DMS153 (cell line): ENCODE results near the gene PAX9.
A peak's percentile ranks its signal among the peaks of the same experiment; 100 is the strongest.

Source experiments
- DNase-seq: peaks from one replicate; lab custom pipeline; 2025; lab: John Stamatoyannopoulos, UW

The PAX9 gene

DNA sequence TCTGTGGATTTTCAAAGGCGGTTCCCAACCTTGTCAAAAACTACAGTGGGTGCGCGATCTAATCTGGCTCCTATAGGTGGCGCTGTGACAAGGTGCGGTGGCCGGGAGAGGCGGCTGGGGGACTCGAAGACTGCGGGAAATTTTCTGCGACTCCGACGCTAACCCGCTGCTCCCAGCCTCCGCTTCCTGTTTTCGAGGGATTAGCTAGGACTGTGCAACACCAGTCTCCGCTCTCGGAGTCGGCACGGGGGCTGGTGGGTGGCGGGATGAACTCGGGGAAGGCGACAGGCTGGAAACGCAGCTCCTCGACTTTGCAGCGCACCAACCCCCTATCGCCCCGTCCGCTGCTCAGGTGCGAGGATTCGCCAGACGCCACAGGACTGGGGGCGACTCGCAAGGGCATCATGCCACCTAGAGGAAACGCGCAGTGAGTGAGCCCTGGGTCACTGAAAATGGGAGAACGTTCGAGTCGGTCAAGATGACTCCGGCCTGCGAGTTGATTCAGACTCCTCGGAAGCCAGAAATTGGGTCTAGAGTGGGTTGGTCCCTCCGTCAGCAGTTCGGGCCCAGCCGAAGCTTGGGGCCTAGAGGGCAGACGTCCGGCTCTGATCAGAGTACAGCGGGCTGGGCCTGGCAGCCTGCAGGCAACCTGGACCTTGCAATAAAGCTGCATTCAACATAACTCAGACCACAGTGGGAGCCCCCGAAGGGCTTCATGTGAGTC, 5.5 kb upstream of the PAX9 start:
- peak; percentile 80 for DNase-seq

DNA sequence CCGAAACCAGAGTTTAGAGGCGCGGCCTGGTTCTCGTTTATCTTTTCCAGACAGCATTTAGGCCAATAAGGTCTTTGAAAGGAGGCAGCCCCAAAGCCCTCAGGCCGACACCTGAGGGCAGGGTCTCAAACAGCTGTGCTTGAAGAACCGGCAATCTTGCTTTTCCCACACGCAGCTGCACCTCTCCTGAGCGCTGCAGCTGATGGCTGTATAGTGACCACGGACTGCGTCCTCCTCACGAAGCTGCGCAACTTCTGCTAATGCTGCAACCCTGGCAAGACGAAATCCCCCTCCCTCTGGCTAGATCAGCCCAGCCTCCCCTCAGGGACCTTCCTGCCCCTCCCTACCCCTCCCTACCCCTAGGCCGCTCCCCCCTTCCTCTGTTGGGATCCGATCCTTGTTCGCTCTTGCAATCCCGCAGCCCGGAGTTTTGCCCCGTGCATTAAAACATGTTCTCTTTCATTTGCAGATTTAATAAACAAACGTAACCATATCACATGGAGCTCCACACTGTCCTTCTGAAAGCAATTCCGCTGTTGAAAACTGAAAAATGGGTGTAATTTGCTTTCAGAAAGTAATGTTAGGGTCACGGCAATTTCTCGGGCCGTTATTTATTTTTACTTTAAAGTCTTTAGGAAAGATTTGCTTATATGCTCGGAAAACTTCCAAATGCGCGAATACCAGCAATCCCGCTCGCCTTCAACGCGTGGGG, 4.8 kb upstream of the PAX9 start:
- DNase-seq: peak; percentile 37

DNA sequence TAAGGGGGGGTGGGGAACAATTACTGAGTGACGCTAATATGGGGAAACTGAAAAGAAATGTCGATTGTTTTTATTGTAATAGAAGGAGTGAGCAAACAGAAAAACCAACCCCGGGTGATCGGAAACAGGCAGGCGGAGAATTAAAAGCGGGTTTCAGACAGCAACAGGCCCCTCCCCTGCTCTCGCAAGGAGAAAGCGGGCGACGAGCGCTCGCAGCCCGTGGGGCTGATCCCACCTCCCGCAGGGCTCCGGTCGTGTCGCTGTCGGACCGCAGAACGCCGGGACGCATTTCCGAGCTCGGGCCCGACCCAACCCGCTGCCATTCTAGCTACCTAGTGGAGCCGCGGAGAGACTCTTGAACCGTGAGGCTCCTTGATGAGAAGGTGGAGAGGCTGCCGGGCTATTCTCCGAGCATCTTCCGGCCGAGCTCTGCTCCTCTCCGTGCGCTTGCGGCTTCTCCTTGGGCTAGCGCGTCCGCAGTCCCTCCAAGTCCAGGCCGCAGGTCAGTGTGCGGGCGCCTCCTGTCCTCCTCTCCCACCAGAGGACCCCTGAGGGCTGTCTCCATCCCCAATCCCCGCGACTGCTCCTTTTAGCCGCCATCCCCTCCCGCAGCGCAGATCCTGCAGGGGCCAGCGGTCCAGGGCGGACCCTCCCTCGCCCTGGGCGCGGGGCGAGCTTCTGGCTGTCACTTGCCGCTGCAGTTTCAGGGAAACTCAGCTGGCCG, 4.1 kb upstream of the PAX9 start:
- no peak for DNase-seq

DNA sequence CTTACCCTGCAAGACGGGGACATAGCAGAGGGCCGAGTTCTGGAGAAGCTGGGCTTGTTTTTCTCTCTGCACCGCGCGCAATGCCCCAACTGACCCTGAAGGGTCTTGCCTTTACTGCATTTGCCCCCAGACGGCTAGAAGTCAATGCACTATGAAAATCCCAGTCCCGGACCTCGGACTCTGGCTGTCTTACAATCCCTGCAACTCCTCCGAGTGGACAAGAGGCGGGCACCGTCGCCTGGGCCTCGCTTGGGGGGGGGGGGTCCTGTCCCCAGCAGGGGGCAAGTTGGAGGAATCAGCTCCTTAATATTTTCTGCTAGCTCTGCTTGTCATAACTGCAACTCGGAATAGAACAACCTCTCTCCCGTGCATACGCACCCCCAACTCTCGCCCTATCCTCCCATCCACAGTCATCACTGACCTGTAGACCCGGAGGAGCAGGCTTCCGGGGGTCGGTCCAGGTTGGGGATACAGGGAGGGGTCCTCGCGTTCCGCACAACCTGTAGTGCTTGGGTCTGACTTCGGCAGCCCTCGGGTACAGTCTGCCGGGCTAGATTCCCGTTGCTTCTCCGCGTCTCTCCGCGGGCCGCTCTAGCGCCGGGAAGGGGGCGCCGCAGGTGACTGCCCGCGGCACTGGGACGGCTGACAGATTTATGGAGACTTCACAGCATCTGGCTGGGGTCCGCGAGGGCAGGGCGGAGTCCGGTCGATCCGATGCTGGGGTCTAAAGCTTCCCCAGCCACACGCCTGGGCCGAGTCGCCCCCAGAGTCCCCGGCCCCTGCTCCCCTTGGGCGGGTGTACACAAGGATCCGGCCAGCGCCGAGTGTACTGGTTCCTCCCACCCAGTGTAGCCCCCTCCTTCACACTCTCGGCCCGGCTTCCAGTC, 3.3 kb upstream of the PAX9 start:
- no peak for DNase-seq

DNA sequence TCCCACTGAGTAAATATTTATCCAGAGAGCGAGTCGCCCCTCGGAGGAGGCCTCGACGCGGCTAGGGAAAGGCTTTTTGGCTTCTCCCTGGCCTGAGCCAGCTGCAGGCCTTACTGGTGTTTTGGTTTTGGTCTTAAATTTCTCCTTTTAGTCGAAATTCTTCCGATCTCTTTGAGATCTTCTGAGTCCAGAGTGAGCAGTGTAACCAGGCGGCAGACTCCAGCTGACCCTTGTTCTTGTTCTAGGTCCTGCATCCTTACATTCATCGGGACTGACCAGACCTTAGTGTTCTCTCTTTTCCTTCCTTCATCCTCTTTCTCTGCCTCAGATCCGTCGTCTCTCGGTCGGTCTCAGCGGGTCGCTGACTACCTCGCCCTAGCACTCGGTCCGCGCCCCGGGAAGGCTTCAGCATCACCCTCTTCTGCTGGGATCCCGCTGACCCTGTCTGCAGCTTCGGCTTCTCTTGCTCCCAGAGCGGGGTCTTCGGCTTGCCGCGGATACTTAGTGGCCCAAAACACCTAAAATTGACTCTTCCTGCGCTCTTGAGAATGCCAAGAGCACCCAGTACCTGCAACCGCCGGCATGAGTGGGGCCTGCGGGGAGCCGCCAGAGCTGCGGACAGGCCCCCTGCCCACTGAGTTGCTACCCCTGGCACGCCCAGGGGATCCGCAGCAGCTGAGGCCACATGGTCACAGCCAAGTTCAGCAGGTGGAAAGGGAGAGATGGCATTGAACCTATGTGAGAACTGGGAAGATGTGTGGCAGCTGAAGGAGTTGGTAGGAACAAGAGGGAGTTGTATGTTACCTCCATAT, 2.4 kb upstream of the PAX9 start:
- DNase-seq: no peak

DNA sequence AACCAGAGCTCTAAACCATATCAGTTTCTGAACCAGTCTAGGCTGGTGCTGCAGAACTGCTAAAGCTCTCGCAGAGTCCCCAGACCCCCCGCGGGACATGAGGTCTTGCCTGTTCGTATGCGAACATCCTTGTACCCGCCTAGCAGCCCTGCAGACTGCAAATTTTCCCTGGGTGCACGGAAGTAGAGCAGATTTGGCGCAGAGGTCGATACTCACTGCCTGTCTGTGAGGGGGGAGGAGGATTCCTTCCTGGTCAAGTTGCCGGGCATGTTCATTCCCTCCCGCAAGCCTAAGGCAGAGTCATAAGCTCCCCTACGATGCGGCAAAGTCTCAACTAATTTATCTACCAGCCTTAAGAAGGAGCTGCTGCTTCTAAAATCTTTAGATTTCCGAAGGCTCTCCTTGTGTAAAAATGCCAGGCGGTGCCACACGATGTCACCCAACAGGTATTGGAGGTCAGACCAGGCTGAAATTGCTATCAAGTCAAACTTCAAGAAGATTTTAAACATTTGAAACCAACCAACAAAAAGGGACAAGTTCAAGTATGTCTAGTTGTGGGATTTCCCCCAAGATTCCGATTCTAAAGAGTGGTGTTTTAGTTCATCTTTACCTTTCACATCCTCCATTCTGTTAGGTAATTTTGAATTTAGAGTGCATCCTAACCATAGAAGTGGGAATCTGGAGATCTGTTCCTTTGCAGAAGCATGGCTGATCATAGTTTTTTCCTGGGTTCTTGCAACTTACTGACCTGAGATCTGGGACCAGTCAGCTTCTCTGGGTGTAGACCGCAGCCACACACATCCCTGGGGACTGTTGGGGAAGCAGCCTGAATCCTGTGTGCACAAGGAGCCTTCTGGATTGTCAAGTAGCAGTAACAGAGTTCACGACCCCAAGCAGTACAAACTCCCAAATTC, 1.6 kb upstream of the PAX9 start:
- no peak for DNase-seq

DNA sequence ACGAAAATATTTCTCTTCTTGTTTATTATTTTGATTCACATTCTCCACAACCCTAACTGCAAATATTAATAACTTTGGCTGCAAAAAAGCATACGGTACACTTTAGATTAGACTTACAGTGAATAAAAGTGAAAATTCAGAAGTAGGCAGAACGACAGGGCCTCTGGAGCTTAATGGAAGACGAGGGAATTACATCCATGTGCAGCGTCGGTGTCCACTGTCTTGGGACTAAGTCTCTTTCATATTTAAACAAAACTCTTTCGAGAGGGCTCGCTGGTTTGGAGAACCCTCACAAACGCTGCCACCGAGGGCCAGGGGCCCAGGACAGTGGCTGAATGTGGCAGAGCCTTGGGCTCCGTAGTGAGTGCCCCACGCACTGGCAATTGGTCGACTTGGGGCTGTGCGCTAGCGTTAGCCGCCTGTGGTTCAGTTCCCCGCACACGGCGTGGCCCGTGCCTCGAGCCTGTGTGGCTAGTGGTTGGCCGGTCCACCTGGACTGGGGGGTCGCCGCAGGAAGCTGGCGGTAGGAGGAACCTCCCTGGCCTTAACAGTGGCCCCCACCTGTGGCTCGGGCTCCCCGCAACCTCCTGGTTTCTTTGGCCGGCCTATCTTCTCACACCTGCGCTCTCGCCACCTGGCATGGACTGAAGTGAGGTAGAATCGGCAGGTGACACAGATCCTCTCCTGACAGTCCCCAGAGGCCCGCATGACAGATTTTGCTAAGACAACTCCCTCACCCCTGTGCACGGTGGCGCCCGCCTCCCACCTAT, 739 bp upstream of the PAX9 start:
- peak; percentile 24 for DNase-seq

DNA sequence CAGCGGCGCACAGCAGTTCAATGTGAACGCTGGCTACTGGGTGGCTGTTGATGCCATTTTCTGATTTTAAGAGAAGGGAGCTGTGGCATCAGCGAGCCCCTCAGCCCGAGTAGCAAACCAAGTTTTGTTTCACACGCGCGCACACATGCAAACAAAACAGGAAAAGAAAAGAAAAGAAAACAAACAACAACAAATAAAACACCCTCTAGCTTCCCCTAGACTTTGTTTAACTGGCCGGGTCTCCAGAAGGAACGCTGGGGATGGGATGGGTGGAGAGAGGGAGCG, 540 bp downstream of the PAX9 start:
- DNase-seq: no peak

DNA sequence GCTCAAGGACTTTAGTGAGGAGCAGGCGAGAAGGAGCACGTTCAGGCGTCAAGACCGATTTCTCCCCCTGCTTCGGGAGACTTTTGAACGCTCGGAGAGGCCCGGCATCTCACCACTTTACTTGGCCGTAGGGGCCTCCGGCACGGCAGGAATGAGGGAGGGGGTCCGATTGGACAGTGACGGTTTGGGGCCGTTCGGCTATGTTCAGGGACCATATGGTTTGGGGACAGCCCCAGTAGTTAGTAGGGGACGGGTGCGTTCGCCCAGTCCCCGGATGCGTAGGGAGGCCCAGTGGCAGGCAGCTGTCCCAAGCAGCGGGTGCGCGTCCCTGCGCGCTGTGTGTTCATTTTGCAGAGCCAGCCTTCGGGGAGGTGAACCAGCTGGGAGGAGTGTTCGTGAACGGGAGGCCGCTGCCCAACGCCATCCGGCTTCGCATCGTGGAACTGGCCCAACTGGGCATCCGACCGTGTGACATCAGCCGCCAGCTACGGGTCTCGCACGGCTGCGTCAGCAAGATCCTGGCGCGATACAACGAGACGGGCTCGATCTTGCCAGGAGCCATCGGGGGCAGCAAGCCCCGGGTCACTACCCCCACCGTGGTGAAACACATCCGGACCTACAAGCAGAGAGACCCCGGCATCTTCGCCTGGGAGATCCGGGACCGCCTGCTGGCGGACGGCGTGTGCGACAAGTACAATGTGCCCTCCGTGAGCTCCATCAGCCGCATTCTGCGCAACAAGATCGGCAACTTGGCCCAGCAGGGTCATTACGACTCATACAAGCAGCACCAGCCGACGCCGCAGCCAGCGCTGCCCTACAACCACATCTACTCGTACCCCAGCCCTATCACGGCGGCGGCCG, 1.1 kb downstream of the PAX9 start:
- no peak for DNase-seq

DNA sequence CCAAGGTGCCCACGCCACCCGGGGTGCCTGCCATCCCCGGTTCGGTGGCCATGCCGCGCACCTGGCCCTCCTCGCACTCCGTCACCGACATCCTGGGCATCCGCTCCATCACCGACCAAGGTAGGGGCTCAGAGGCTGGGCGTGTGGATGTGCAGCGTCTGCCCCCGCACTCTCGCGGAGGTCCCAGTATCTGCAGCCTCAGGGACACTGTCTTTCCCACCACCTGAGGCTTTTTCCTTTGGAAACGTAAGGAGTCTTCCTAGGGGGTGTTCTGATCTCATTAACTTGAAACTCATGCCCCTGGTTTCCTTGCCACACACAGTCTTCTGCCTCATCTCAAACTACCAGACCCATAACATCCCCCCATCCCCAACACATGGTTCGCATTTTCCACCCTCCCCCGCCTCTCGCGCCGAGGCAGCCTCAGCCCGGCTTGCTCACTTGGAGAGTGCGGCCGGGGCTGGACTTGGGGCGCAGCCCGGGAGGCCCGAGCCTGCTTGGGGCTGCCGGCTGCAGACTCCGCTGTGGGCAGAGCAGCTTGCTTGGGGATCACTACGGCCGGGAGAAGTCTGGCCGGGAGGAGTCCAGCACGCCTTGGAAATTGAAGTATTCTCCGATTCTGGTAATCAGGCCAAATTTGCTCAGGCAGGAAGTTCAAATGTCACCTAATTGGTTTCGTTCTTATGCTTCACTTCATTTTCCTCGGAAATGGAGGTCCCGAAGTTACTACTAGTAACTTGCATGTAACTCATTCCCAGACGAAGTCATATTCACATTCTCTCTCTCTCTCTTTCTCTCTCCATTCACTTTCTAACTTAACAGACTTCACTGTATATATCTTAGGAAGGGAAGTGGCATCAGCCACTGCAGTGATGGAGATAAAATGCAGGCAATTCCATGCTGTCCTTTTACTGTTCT, 2.0 kb downstream of the PAX9 start:
- no peak for DNase-seq

DNA sequence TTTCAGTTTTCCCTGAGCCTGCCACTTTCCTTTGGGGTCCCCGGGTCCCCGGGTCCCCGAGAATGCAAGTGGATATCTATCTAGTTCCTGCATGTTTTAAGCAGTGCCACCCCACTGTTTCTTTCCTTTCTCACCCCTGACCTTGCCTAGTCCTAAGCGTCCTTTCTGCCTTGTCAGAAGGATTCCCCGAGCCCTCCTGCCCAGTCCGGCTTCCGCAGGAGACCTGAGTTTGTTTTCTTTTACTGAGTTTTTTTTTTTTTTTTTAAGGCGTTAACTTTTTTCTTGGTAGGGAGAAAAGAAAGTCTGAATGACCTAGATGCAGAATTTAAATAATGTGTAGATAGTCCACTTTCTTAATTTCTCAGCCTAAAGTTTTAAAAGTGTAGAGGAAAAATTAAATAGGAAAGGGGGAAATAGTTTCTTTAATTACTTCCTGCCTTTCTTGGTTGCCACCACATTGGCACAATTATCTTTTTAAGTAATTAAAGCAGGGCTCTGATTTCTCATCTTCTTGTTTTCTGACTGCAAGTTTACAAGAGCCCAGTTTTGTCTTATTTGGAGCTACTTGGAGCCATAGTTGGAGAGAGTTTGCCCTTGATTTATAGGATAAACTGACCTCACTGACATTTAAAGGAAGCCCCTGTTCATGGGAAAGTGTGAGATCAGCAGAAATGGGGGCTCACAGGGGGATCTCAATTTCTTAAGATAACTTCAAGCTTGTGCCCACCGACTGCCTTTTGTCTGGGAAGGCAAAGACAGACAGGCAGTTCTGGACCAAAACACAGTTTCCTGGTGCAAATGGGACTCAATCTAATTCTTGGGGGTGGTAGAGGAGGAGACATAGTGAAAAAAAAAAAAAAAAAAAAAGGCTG, 2.9 kb downstream of the PAX9 start:
- no peak for DNase-seq

DNA sequence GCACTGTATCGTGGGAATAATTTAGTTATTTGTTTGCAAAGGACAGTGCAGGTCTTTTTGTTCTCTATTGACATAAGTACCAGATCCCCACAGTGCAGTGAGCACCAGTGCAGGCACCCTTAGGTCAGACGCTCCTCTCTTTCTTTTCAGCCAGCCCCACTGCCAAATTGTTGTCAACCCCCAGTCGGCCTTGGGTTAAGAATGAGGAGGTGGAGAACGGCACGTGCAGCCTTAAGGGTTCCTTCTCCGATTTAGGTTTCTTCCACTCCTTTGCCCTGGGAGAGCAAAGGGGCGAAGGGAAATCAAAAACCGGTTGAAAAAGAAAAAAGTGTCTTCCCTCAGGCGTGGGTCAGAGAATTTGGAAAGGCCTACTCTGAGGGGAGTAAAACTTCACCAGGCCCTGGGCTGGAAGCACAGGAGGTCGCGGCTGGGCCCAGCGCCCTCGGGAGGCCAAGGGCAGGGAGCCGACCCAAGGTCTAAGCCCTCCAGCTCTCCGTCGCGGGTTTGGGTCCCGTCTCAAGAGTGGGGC, 4.3 kb downstream of the PAX9 start:
- no peak for DNase-seq

DNA sequence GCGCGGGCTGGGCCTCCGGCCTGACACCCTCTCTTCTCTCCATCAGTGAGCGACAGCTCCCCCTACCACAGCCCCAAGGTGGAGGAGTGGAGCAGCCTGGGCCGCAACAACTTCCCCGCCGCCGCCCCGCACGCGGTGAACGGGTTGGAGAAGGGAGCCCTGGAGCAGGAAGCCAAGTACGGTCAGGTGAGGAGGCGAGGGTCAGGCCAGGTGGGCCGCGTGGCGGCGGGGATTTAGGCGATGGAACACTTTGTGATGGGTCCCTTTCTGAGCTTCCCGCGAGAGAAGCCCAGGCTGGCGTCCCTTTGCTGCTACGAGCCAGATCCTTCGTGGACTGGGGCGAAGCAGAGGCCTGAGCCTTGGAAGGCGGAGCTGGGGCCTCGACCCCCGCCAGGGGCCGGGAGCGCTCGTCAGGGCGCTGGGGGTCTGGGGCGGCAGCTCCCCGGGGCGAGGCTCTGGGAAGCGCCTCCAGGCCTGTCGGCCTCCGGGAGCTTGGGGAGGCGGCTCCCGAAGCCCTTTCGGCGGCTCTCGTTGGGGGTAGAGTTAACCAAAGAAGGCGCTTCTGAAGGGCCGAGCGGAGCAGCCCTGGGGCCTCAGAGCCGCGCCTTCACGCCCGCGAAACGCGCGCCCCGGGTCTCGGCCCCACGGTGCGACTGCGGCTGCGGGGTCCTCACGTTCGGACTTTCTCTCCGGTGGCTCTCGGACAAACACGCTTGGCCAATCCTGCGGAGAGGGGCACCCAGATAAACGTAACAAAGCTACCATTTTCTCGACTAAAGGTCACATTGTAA, 5.0 kb downstream of the PAX9 start:
- DNase-seq: no peak

DNA sequence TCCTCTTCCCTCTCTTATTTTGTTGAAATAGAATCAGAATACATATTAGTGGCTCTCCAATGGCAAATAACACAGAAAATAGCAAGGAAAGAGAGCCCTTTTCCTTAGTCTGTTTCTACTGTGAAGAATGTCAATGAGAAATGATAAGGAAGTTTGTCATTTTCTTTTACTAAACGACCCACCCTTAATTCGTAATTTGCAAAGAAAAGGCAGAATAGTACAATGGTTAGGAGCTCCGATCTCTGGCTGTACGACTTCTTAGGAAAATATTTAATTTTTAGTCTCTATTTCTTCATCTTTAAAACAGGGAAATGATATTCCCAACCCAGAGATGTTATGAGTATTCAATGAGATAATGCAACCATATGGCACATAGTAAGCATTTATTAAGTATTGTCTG, 6.0 kb downstream of the PAX9 start:
- DNase-seq: no peak

DNA sequence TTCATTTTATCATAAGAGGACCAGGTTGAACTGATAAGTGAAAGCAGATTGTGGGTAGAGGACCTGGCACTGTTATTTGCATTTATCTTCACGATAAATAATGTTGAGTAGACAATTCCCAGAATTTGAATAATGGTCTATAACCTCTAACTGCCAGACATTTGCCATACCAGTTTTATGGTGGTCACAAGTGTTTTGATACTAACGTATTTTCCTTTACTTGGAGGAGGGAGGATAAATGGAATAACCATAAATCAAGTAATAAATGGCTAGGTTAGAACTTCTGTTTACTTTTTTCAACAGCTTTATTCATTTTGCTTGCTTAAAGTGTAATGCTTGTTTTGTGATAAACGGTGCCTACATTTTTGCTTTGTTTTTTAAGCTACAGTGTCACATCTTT, 9.5 kb downstream of the PAX9 start:
- DNase-seq: peak; percentile 41

DNA sequence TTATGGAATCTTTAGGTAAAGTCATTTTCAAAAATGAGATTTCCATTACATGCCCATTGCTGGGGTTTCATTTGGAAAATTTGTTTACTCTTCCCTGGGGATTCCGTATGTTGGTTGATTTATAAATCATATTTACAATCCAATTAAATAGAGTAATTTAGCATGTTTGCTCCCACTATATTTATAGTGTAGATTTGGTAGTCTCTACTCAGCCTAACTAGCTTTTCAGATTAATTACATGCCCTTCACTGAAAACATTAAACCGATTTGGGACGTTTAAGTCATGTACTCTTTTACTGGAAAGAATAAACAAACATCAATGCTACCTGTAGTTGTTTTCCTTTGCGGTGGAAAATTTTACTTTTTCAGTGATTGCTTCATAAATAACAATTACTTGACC, 10.4 kb downstream of the PAX9 start:
- DNase-seq: no peak
